Measurements from ENCODE around the gene CYP4B1.

CYP4B1 gene

GRCh38 chr1:46797696-46798470 lies 963 bp upstream of the CYP4B1 start:
- no peak for DNase-seq (ENCODE audit: low read depth in 2 of 2)

- no peak for DNase-seq (ENCODE audit: low read depth in 2 of 2)
These were observed 1.9 kb downstream of the CYP4B1 start for GRCh38 chr1:46800742-46801141.

- no peak for DNase-seq (ENCODE audit: low read depth in 2 of 2)
These were observed 2.6 kb downstream of the CYP4B1 start for GRCh38 chr1:46801323-46802055.

- no peak for DNase-seq (ENCODE audit: low read depth in 2 of 2)
These were observed 3.2 kb downstream of the CYP4B1 start for GRCh38 chr1:46802081-46802480.

GRCh38 chr1:46802901-46803574 lies 4.2 kb downstream of the CYP4B1 start:
- DNase-seq (ENCODE audit: low read depth in 2 of 2): no peak

- DNase-seq (ENCODE audit: low read depth in 2 of 2): no peak
These were observed 5.4 kb downstream of the CYP4B1 start for GRCh38 chr1:46804027-46804889.

GRCh38 chr1:46804926-46805325 lies 6.1 kb downstream of the CYP4B1 start:
- DNase-seq (ENCODE audit: low read depth in 2 of 2): no peak

- DNase-seq (ENCODE audit: low read depth in 2 of 2): no peak
These were observed 6.9 kb downstream of the CYP4B1 start for GRCh38 chr1:46805755-46806154.

GRCh38 chr1:46806196-46807020 lies 7.6 kb downstream of the CYP4B1 start:
- DNase-seq (ENCODE audit: low read depth in 2 of 2): no peak

- no peak for DNase-seq (ENCODE audit: low read depth in 2 of 2)
These were observed 8.5 kb downstream of the CYP4B1 start for GRCh38 chr1:46807046-46807972.

- DNase-seq (ENCODE audit: low read depth in 2 of 2): no peak
These were observed 10.2 kb downstream of the CYP4B1 start for GRCh38 chr1:46809071-46809470.

- no peak for DNase-seq (ENCODE audit: low read depth in 2 of 2)
These were observed 11.1 kb downstream of the CYP4B1 start for GRCh38 chr1:46809904-46810303.

- no peak for DNase-seq (ENCODE audit: low read depth in 2 of 2)
These were observed 11.8 kb downstream of the CYP4B1 start for GRCh38 chr1:46810596-46810995.

GRCh38 chr1:46811053-46811452 lies 12.2 kb downstream of the CYP4B1 start:
- DNase-seq (ENCODE audit: low read depth in 2 of 2): no peak

GRCh38 chr1:46812065-46812963 lies 13.5 kb downstream of the CYP4B1 start:
- DNase-seq (ENCODE audit: low read depth in 2 of 2): no peak

- no peak for DNase-seq (ENCODE audit: low read depth in 2 of 2)
These were observed 14.4 kb downstream of the CYP4B1 start for GRCh38 chr1:46812996-46813857.

- DNase-seq (ENCODE audit: low read depth in 2 of 2): no peak
These were observed 15.1 kb downstream of the CYP4B1 start for GRCh38 chr1:46813858-46814396.
